Endothelial cell of umbilical vein (primary cell): ENCODE data around the gene GPAT3. TPM values are rescaled to one million over a fixed set of nuclear protein-coding genes. Genes with fewer than 3 reads are reported as not detected.

Experiments
- BruUV-seq: library from RNA; stranded (reverse); fragments of 400-500 nt; replicated peaks from 2 replicates; lab custom pipeline; 2021; lab: Mats Ljungman, UMichigan
- CTCF ChIA-PET: fragments of 300-600, 350-600 bp; sonication (Branson Sonifier 250); formaldehyde crosslinking; loops from one replicate; lab custom pipeline; 2021; ENCODE audit warnings: antibody characterized with exemption, inconsistent platforms; lab: Charles Lee
- POLR2A ChIA-PET: fragments of 300-600, 350-600 bp; sonication (Branson Sonifier 250); formaldehyde crosslinking; loops from one replicate; lab custom pipeline; 2021; ENCODE audit warnings: antibody characterized with exemption, inconsistent platforms; lab: Charles Lee
- DNase-seq: peaks from one replicate; pipeline ENCODE4 v3.0.0-alpha.2; 2011; ENCODE audit warnings: low read depth, low spot score
- FAIRE-seq: peaks from 2 replicates; lab custom pipeline; 2011; peaks lifted over from hg19 to GRCh38; lab: Jason Lieb, UNC
- H2AFZ ChIP-seq: 2 replicates; pipeline ENCODE4 v1.6.0; 2012; ENCODE audit warnings: low read depth, low read length, control low read depth, inconsistent platforms
- H3K27ac ChIP-seq: 2 replicates; pipeline ENCODE4 v1.5.1; 2011; ENCODE audit warnings: low read depth, mild to moderate bottlenecking, control low read depth, low read length, moderate library complexity; ENCODE audit not compliant: insufficient read depth
- H3K27me3 ChIP-seq, 2 experiments: 2 replicates each; pipeline versions ENCODE4 v1.6.0 to v1.6.1; 2011; ENCODE audit warnings: low read length in 2 of 2, mixed read lengths in 1 of 2; ENCODE audit not compliant: control insufficient read depth in 2 of 2, insufficient read depth in 2 of 2
- H3K36me3 ChIP-seq, 2 experiments: 2 replicates in 1 of 2; 3 replicates in 1 of 2; pipeline ENCODE4 v1.5.1; 2011; ENCODE audit warnings: low read length in 2 of 2, mild to moderate bottlenecking in 1 of 2, moderate library complexity in 1 of 2; ENCODE audit not compliant: control insufficient read depth in 2 of 2, insufficient read depth in 2 of 2; ENCODE audit errors: extremely low read depth in 1 of 2
- H3K4me1 ChIP-seq: 3 replicates; pipeline ENCODE4 v1.5.1; 2011; ENCODE audit warnings: mild to moderate bottlenecking, low read length; ENCODE audit not compliant: control insufficient read depth, insufficient read depth; ENCODE audit errors: extremely low read depth
- H3K4me2 ChIP-seq: 2 replicates; pipeline ENCODE4 v1.6.1; 2011; ENCODE audit warnings: low read length, control low read depth, mixed read lengths; ENCODE audit not compliant: insufficient read depth
- H3K4me3 ChIP-seq, 3 experiments: fragments of 200-600 bp in 1 of 3; sonication (generic), shearing (Covaris generic) in 1 of 3; replicated peaks in 1 of 3; 2 replicates each; pipeline ENCODE4 v1.5.1; 2011 to 2016; ENCODE audit warnings: control low read depth in 3 of 3, low read length in 3 of 3, mild to moderate bottlenecking in 2 of 3, inconsistent platforms in 1 of 3, low read depth in 1 of 3, moderate library complexity in 1 of 3; ENCODE audit not compliant: insufficient read depth in 1 of 3
- H3K79me2 ChIP-seq: 2 replicates; pipeline ENCODE4 v1.6.0; 2012; ENCODE audit warnings: low read length, inconsistent platforms; ENCODE audit not compliant: control insufficient read depth, insufficient read depth
- H3K9ac ChIP-seq: replicated peaks from 2 replicates; pipeline ENCODE3; 2011; ENCODE audit warnings: low read length, control low read depth; ENCODE audit not compliant: insufficient read depth; ENCODE audit errors: extremely low read depth
- H3K9me1 ChIP-seq: replicated peaks from 3 replicates; pipeline ENCODE4 v1.6.0; 2011; ENCODE audit warnings: mild to moderate bottlenecking, low read length; ENCODE audit not compliant: control insufficient read depth, insufficient read depth; ENCODE audit errors: extremely low read depth
- H3K9me3 ChIP-seq: replicated peaks from 2 replicates; pipeline ENCODE4 v1.5.1; 2012; ENCODE audit warnings: low read length, inconsistent platforms; ENCODE audit not compliant: control insufficient read depth, insufficient read depth
- H4K20me1 ChIP-seq: replicated peaks from 2 replicates; pipeline ENCODE3; 2011; ENCODE audit warnings: mild to moderate bottlenecking, low read length; ENCODE audit not compliant: control insufficient read depth, insufficient read depth; ENCODE audit errors: extremely low read depth
- CTCF ChIP-seq, 2 donors: IDR thresholded peaks; 1 replicate in 1 of 2; 2 replicates in 1 of 2; pipeline ENCODE4 v1.5.1; 2011; ENCODE audit warnings: low read length in 2 of 2, mild to moderate bottlenecking in 2 of 2, moderate library complexity in 2 of 2, control low read depth in 1 of 2, inconsistent platforms in 1 of 2, low read depth in 1 of 2; ENCODE audit not compliant: insufficient read depth in 1 of 2; ENCODE audit errors: extremely low read depth in 1 of 2
- EZH2 ChIP-seq: IDR thresholded peaks from 2 replicates; pipeline ENCODE4 v1.6.1; 2012; ENCODE audit warnings: borderline replicate concordance, low read depth, mild to moderate bottlenecking, moderate library complexity, low read length, inconsistent platforms; ENCODE audit not compliant: severe bottlenecking
- FOS ChIP-seq: IDR thresholded peaks from 2 replicates; pipeline ENCODE4 v1.6.1; 2011; ENCODE audit warnings: mild to moderate bottlenecking, low read length, moderate library complexity, borderline replicate concordance; ENCODE audit not compliant: insufficient read depth
- GATA2 ChIP-seq: IDR thresholded peaks from 2 replicates; pipeline ENCODE4 v1.7.0; 2011; ENCODE audit warnings: low read depth, mild to moderate bottlenecking, moderate library complexity, mixed read lengths, low read length; ENCODE audit not compliant: insufficient read length, insufficient read depth
- JUN ChIP-seq: IDR thresholded peaks from 2 replicates; pipeline ENCODE4 v1.6.1; 2011; ENCODE audit warnings: borderline replicate concordance, low read depth; ENCODE audit not compliant: insufficient read length, insufficient read depth
- MYC ChIP-seq: IDR thresholded peaks from one replicate; pipeline ENCODE4 v1.6.1; 2011; ENCODE audit warnings: mild to moderate bottlenecking, low read depth, low read length
- POLR2A ChIP-seq: IDR thresholded peaks from 2 replicates; pipeline ENCODE4 v1.6.1; 2012; ENCODE audit warnings: low read depth, mild to moderate bottlenecking, control low read depth, low read length
- POLR2AphosphoS5 ChIP-seq: IDR thresholded peaks from 2 replicates; pipeline ENCODE4 v1.6.1; 2012; ENCODE audit warnings: low read depth, mild to moderate bottlenecking, control low read depth, low read length, moderate library complexity; ENCODE audit not compliant: insufficient read depth
- dilution Hi-C: fragments of 300-500 bp; cut with MboI; formaldehyde crosslinking; loops from one replicate; pipeline ENCODE4 v1.15.0; 2019; ENCODE audit warnings: low sequenced_read_pairs; ENCODE audit not compliant: extremely low pct_ligation_motif_present
- intact Hi-C: fragments of 100-400 bp; cut with micrococcal nuclease; formaldehyde crosslinking; loops from one replicate; pipeline ENCODE4 v1.10.0; 2022
- polyA plus RNA-seq, 4 experiments: library from polyadenylated mRNA; depleted of rRNA in 3 of 4; stranded (reverse) in 3 of 4; unstranded in 1 of 4; fragments of >200 nt; gene quantifications; 2 replicates each; pipeline versions ENCODE4 v1.2.1 to v1.2.3, GENCODE V29; 2011 to 2012; ENCODE audit warnings: missing spikeins in 1 of 4
- total RNA-seq: library from RNA; stranded (reverse); gene quantifications from 2 replicates; pipeline ENCODE4 v1.2.3, GENCODE V29; 2021
- TF ChIP-seq, protein P1 (sequence below): IDR thresholded peaks from 2 replicates; pipeline ENCODE4 v1.6.1; 2011; ENCODE audit not compliant: insufficient read depth, insufficient read length

The GPAT3 gene
- total and polyA plus RNA-seq, 2 donors (not counting 3 experiments of a cell fraction or from before 2014, with no cell fraction given) = 0.36 to 2.1 TPM

- ChIA-PET POLR2A (no interaction called here), CTCF (no interaction called here)
- no peaks in the 10 kb centered on the region for H3K9me1 ChIP-seq
- BruUV-seq = no TSS peak
- H3K36me3 ChIP-seq = no peaks in the 10 kb centered on the region
- H4K20me1 ChIP-seq = no peaks in the 10 kb centered on the region
- H3K9ac ChIP-seq = no peak overlapping the region
- H3K4me1 ChIP-seq = no peaks in the 10 kb centered on the region
- no peaks in the 10 kb centered on the region for H3K27me3 ChIP-seq
- no peak overlapping the region for H2AFZ ChIP-seq
- H3K9me3 ChIP-seq = no peaks in the 10 kb centered on the region
- H3K4me3 ChIP-seq = no peak overlapping the region
- no peaks in the 10 kb centered on the region for H3K79me2 ChIP-seq
- FAIRE-seq = no peak
- no peak for DNase-seq
- dilution Hi-C loops = no loop called here
- H3K4me2 ChIP-seq = no peak overlapping the region
- TF ChIP-seq FOS (no peak), POLR2AphosphoS5 (no peak), MYC (no peak), POLR2A (no peak), CTCF (IDR thresholded peaks at IDR 0.05; ENCODE audit: extremely low read depth in 1 of 2, insufficient read depth in 1 of 2, low read depth in 1 of 2, low read length in 2 of 2) (no peak), GATA2 (no peak), JUN (no peak), EZH2 (no peak)
- TF ChIP-seq, protein P1, sequence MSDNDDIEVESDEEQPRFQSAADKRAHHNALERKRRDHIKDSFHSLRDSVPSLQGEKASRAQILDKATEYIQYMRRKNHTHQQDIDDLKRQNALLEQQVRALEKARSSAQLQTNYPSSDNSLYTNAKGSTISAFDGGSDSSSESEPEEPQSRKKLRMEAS = no peak
- H3K27ac ChIP-seq = no peak overlapping the region
- intact Hi-C loops = no loop called here
Observed at GRCh38 chr4:83569987-83570386, 34.1 kb downstream of the GPAT3 start.
